Measurements from ENCODE around the gene KRT72. TPM values are rescaled to one million over a fixed set of nuclear protein-coding genes. Genes with fewer than 3 reads are reported as not detected.

KRT72 gene
- total RNA-seq, 2 donors from 2014 or later, result 0.25 TPM; not detected in 1

DNA sequence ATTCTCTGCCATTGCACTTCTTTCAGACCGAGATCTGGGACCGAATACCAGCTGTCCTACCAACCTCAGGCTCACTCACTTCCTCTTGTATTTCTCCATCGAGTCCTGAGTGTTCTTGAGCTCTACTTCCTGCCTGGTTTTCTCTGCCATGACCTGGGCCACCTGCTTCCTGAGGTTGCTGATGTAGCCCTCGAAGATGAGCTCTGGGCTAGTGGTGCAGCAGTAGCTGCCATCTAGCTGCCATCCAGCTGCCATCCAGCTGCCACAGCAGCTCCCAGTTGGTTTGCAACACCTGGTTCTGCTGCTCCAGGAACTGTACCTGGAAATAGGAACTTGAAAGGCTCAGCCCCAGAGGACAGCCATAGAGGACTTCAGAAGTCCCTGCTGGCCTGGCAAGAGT lies 32.1 kb upstream of the KRT72 start:
- no peak overlapping the region for H3K4me3 ChIP-seq
- no peaks in the 10 kb centered on the region for H3K9me3 ChIP-seq
- H3K9ac ChIP-seq (ENCODE audit: low read depth in 2 of 2, low read length in 2 of 2), result no peak overlapping the region
- intact Hi-C loops (cut with DNase I), result no loop called here
- H3K27me3 ChIP-seq, result no peaks in the 10 kb centered on the region
- no peak overlapping the region for H3K27ac ChIP-seq
- DNase-seq, result no peak
- no peaks in the 10 kb centered on the region for H3K36me3 ChIP-seq
- no peaks in the 10 kb centered on the region for H3K4me1 ChIP-seq
- TF ChIP-seq, protein P1, sequence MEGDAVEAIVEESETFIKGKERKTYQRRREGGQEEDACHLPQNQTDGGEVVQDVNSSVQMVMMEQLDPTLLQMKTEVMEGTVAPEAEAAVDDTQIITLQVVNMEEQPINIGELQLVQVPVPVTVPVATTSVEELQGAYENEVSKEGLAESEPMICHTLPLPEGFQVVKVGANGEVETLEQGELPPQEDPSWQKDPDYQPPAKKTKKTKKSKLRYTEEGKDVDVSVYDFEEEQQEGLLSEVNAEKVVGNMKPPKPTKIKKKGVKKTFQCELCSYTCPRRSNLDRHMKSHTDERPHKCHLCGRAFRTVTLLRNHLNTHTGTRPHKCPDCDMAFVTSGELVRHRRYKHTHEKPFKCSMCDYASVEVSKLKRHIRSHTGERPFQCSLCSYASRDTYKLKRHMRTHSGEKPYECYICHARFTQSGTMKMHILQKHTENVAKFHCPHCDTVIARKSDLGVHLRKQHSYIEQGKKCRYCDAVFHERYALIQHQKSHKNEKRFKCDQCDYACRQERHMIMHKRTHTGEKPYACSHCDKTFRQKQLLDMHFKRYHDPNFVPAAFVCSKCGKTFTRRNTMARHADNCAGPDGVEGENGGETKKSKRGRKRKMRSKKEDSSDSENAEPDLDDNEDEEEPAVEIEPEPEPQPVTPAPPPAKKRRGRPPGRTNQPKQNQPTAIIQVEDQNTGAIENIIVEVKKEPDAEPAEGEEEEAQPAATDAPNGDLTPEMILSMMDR (IDR thresholded peaks at IDR 0.05), result no peak

DNA sequence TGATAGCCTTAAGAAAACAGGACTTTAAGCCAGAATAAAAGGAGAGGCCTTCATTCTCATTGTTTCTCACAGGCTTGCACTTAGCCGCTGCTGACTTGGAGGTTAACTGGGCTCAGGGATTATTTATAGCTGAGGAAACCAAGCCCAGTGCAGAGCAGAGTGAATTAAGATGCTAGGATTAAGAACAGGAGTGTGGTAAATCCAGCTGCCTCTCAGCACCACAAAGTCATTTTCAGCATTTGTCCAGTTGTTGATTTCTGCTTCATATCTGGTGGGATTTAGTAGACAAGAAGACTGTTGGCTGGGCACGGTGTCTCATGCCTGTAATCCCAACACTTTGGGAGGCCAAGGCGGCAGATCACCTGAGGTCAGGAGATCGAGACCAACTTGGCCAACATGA lies 31.4 kb upstream of the KRT72 start:
- H3K9me3 ChIP-seq, result no peaks in the 10 kb centered on the region
- H3K4me1 ChIP-seq, result no peaks in the 10 kb centered on the region
- no peaks in the 10 kb centered on the region for H3K36me3 ChIP-seq
- no peak overlapping the region for H3K27ac ChIP-seq
- no peak overlapping the region for H3K9ac ChIP-seq (ENCODE audit: low read depth in 2 of 2, low read length in 2 of 2)
- H3K4me3 ChIP-seq, result no peak overlapping the region
- DNase-seq, result no peak
- intact Hi-C loops (cut with DNase I), result no loop called here
- no peaks in the 10 kb centered on the region for H3K27me3 ChIP-seq
- TF ChIP-seq, protein P1 (IDR thresholded peaks at IDR 0.05), result no peak

- H3K9ac ChIP-seq (ENCODE audit: low read depth in 2 of 2, low read length in 2 of 2), result no peak overlapping the region
- no peaks in the 10 kb centered on the region for H3K27me3 ChIP-seq
- no peaks in the 10 kb centered on the region for H3K9me3 ChIP-seq
- H3K4me1 ChIP-seq, result no peaks in the 10 kb centered on the region
- H3K36me3 ChIP-seq, result no peaks in the 10 kb centered on the region
- intact Hi-C loops (cut with DNase I), result no loop called here
- TF ChIP-seq, protein P1 (IDR thresholded peaks at IDR 0.05), result no peak
- no peak for DNase-seq
- no peak overlapping the region for H3K27ac ChIP-seq
- H3K4me3 ChIP-seq, result no peak overlapping the region
Observed at GRCh38 chr12:52631676-52632459, 30.6 kb upstream of the KRT72 start.

- TF ChIP-seq, protein P1 (IDR thresholded peaks at IDR 0.05), result no peak
- H3K27me3 ChIP-seq, result no peaks in the 10 kb centered on the region
- no peaks in the 10 kb centered on the region for H3K9me3 ChIP-seq
- no peak for DNase-seq
- intact Hi-C loops (cut with DNase I), result no loop called here
- no peaks in the 10 kb centered on the region for H3K36me3 ChIP-seq
- no peak overlapping the region for H3K4me3 ChIP-seq
- H3K9ac ChIP-seq (ENCODE audit: low read depth in 2 of 2, low read length in 2 of 2), result no peak overlapping the region
- no peaks in the 10 kb centered on the region for H3K4me1 ChIP-seq
- no peak overlapping the region for H3K27ac ChIP-seq
Observed at GRCh38 chr12:52631264-52631663, 30.0 kb upstream of the KRT72 start.

DNA sequence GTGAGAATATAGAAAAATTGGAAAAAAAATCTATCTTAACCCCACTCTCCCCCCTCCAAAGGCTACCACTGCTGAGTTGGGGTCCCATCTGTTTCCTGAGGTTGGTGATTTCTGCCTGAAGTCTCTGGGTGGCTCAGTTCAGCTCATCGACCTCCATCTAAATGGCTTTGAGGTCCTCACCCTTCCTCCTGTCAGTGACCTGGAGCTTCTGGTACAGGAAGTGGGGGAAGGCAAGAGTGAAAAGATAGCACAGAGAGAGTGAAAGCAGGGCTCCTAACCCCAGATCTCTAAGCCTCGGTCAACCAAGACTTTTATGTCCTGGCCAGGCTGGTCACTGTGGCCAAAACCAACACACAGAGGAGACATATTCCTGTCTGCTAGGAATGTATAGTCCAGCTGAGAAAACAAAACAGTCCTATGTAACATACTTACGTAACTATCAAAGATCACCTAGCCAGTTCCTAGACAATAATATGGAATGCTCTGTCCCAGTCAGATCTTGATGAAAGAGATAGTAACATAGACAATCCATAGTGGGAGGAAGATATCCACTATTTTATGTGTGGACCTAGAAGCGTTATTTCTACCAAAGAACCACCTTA lies 29.4 kb upstream of the KRT72 start:
- Histone ChIP-seq H3K4me1 (no peaks in the 10 kb centered on the region), H3K27me3 (no peaks in the 10 kb centered on the region), H3K9ac (ENCODE audit: low read depth in 2 of 2, low read length in 2 of 2) (no peak overlapping the region), H3K27ac (no peak overlapping the region), H3K9me3 (no peaks in the 10 kb centered on the region), H3K36me3 (no peaks in the 10 kb centered on the region), H3K4me3 (no peak overlapping the region)
- intact Hi-C loops (cut with DNase I), result no loop called here
- DNase-seq, result no peak
- TF ChIP-seq, protein P1 (IDR thresholded peaks at IDR 0.05), result no peak
